ENCODE results near the gene EHD1. TPM values are rescaled to one million over a fixed set of nuclear protein-coding genes. Genes with fewer than 3 reads are reported as not detected.

Gene EHD1
- total and polyA plus RNA-seq, 2 donors (not counting 1 experiment from before 2014, with no cell fraction given): 71.3 to 240 TPM

DNA sequence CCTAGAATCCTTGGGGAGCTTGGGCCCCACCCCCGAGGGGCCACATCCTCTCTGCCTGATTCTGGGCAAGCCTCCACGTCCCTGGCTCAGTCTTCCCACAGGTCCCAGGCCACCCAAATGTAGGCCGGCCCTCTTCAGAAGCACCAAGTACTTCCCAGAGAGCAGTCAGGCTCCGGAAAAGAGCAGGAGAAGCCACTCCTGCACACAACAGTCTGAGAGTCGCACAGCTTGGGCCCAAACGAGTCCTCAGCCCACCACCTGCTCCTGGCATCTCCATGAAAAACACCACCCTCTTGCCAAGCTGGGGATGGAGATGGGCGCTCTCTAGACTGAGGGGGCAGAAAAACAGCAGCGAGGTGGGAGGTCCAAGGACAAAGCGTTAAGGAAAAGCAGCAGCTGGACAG, 15.4 kb downstream of the EHD1 start:
- peaks cover 16% of the 10 kb centered on the region for H3K36me3 ChIP-seq (ENCODE audit: control insufficient read depth, insufficient read depth, low read length)
- peak; percentile 34 to 56 for DNase-seq (ENCODE audit: low read depth in 2 of 2)
- H3K4me3 ChIP-seq (replicated peaks in 1 of 4; ENCODE audit: control extremely low read depth in 1 of 4, insufficient read depth in 1 of 4, low read depth in 3 of 4, low read length in 4 of 4): peak overlapping the region in 1 of 4 experiments; percentile 46
- H2AFZ ChIP-seq (ENCODE audit: low read length): no peak overlapping the region
- TF ChIP-seq EZH2 (IDR thresholded peaks at IDR 0.05; ENCODE audit: low read length, missing control alignments): no peak
- TF ChIP-seq, protein P1, sequence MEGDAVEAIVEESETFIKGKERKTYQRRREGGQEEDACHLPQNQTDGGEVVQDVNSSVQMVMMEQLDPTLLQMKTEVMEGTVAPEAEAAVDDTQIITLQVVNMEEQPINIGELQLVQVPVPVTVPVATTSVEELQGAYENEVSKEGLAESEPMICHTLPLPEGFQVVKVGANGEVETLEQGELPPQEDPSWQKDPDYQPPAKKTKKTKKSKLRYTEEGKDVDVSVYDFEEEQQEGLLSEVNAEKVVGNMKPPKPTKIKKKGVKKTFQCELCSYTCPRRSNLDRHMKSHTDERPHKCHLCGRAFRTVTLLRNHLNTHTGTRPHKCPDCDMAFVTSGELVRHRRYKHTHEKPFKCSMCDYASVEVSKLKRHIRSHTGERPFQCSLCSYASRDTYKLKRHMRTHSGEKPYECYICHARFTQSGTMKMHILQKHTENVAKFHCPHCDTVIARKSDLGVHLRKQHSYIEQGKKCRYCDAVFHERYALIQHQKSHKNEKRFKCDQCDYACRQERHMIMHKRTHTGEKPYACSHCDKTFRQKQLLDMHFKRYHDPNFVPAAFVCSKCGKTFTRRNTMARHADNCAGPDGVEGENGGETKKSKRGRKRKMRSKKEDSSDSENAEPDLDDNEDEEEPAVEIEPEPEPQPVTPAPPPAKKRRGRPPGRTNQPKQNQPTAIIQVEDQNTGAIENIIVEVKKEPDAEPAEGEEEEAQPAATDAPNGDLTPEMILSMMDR (conservative IDR thresholded peaks at IDR 0.05 in 1 of 2, IDR thresholded peaks at IDR 0.05 in 1 of 2; ENCODE audit: low read depth in 1 of 2, low read length in 2 of 2): no peak
- peak overlapping the region; percentile 76 for H3K9ac ChIP-seq (ENCODE audit: insufficient read depth, low read length)
- H3K4me1 ChIP-seq (ENCODE audit: control insufficient read depth, extremely low read depth, insufficient read depth, low read length): peaks cover 50% of the 10 kb centered on the region
- H3K79me2 ChIP-seq (ENCODE audit: control insufficient read depth, insufficient read depth, low read length): peaks cover 77% of the 10 kb centered on the region
- no peaks in the 10 kb centered on the region for H3K9me3 ChIP-seq (ENCODE audit: control insufficient read depth, insufficient read depth, low read depth, low read length)
- no peaks in the 10 kb centered on the region for H3K27me3 ChIP-seq (ENCODE audit: control insufficient read depth, insufficient read depth, low read length)
- H4K20me1 ChIP-seq (ENCODE audit: control insufficient read depth, extremely low read depth, insufficient read depth, low read length): no peaks in the 10 kb centered on the region
- peak overlapping the region; percentile 99 for H3K27ac ChIP-seq (ENCODE audit: insufficient read depth, low read length)
- H3K4me2 ChIP-seq (ENCODE audit: extremely low read depth, insufficient read depth, low read length): peak overlapping the region; percentile 78

DNA sequence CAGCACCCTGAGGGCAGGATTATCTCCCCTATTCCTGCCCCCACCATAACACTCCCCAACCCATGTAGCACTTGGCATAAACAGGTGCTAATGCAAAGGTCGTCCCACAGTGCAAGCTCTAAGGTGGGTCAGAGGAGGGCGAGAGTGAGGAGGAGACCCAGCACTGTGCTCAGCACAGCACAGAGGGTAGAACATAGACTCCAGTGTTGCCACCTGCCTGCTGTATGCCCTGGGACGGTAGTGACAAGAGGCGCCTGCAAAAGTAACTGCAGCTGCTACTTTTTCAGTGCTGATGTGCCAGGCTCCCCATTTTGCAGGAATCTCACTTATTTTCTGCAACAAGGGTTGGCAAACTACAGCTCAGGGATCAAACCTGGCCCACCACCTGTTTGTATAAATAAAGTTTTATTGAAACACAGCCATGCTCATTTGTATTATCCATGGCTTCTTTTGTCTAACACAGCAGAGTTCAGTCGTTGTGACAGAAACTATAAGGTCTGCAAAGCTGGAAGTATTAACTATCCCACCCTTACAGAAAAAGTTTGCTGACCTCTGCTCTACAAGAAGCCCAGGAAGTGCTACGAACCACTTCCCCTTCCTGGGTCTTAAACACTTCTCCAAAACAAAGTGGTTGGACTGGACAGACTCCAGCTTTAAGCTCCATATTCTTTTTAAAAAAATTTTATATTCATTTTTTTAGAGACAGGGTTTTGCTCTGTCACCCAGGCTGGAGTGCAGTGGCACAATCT, 17.0 kb downstream of the EHD1 start:
- no peaks in the 10 kb centered on the region for H4K20me1 ChIP-seq (ENCODE audit: control insufficient read depth, extremely low read depth, insufficient read depth, low read length)
- DNase-seq (ENCODE audit: low read depth in 2 of 2): no peak
- no peak overlapping the region for H3K9ac ChIP-seq (ENCODE audit: insufficient read depth, low read length)
- H3K4me3 ChIP-seq (replicated peaks in 1 of 4; ENCODE audit: control extremely low read depth in 1 of 4, insufficient read depth in 1 of 4, low read depth in 3 of 4, low read length in 4 of 4): no peak overlapping the region
- H3K4me2 ChIP-seq (ENCODE audit: extremely low read depth, insufficient read depth, low read length): no peak overlapping the region
- H2AFZ ChIP-seq (ENCODE audit: low read length): no peak overlapping the region
- H3K27me3 ChIP-seq (ENCODE audit: control insufficient read depth, insufficient read depth, low read length): no peaks in the 10 kb centered on the region
- no peak overlapping the region for H3K27ac ChIP-seq (ENCODE audit: insufficient read depth, low read length)
- no peaks in the 10 kb centered on the region for H3K9me3 ChIP-seq (ENCODE audit: control insufficient read depth, insufficient read depth, low read depth, low read length)
- H3K79me2 ChIP-seq (ENCODE audit: control insufficient read depth, insufficient read depth, low read length): peaks cover 72% of the 10 kb centered on the region
- no peak for TF ChIP-seq EZH2 (IDR thresholded peaks at IDR 0.05; ENCODE audit: low read length, missing control alignments)
- TF ChIP-seq, protein P1 (conservative IDR thresholded peaks at IDR 0.05 in 1 of 2, IDR thresholded peaks at IDR 0.05 in 1 of 2; ENCODE audit: low read depth in 1 of 2, low read length in 2 of 2): no peak
- H3K4me1 ChIP-seq (ENCODE audit: control insufficient read depth, extremely low read depth, insufficient read depth, low read length): peaks cover 51% of the 10 kb centered on the region
- peaks cover 25% of the 10 kb centered on the region for H3K36me3 ChIP-seq (ENCODE audit: control insufficient read depth, insufficient read depth, low read length)

DNA sequence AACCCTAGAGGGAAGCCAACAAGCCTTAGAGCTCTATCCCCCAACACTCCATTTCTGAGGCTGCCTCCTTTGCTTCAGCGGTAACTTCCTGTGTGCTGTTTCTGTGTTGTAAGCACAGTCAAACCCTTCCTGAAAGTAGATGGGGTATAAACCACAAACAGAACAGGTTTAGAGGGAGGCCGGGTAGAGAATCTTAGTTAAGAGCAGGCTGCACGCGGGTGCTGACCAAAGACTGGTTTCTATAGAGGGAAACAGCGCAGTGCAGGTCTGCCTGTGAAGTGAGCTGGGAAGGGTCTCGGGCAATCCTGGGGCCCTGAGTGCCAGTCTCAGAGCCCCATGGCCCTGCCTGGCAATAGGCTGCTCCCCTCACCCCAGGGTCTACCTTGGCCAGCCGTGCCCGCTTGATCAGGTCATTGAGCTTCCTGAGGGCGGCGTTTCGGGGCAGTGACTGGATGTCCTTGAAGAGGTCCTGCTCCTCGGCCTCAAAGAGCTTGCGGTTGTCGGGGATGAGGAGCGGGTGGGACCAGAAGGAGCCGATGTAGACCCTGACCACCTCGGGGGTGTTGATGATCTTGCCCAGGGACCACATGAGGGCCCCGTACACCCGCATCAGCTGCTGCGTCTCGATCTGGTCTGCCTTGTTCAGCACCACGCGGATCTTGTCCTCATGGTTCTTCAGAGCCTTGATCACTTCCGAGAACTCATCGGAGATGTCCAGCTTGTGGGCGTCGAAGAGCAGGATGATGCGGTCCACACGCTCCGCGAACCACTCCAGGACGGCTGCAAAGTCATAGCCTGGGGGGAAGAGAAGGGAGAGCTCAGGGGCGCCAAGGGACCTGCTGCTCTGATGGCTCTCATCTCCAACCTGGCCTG, 18.6 kb downstream of the EHD1 start:
- DNase-seq (ENCODE audit: low read depth in 2 of 2): no peak
- Histone ChIP-seq H3K27me3 (ENCODE audit: control insufficient read depth, insufficient read depth, low read length) (no peaks in the 10 kb centered on the region), H3K4me1 (ENCODE audit: control insufficient read depth, extremely low read depth, insufficient read depth, low read length) (peaks cover 55% of the 10 kb centered on the region), H4K20me1 (ENCODE audit: control insufficient read depth, extremely low read depth, insufficient read depth, low read length) (no peaks in the 10 kb centered on the region), H3K4me3 (replicated peaks in 1 of 4; ENCODE audit: control extremely low read depth in 1 of 4, insufficient read depth in 1 of 4, low read depth in 3 of 4, low read length in 4 of 4) (no peak overlapping the region), H3K9ac (ENCODE audit: insufficient read depth, low read length) (no peak overlapping the region), H2AFZ (ENCODE audit: low read length) (no peak overlapping the region), H3K36me3 (ENCODE audit: control insufficient read depth, insufficient read depth, low read length) (peaks cover 33% of the 10 kb centered on the region), H3K4me2 (ENCODE audit: extremely low read depth, insufficient read depth, low read length) (no peak overlapping the region), H3K9me3 (ENCODE audit: control insufficient read depth, insufficient read depth, low read depth, low read length) (no peaks in the 10 kb centered on the region), H3K27ac (ENCODE audit: insufficient read depth, low read length) (no peak overlapping the region), H3K79me2 (ENCODE audit: control insufficient read depth, insufficient read depth, low read length) (peaks cover 74% of the 10 kb centered on the region)
- TF ChIP-seq, protein P1 (conservative IDR thresholded peaks at IDR 0.05 in 1 of 2, IDR thresholded peaks at IDR 0.05 in 1 of 2; ENCODE audit: low read depth in 1 of 2, low read length in 2 of 2): no peak
- no peak for TF ChIP-seq EZH2 (IDR thresholded peaks at IDR 0.05; ENCODE audit: low read length, missing control alignments)

Measured in fibroblast of lung (primary cell).